Omental fat pad (tissue), 4 donors: ENCODE data around the gene LAD1. TPM values are rescaled to one million over a fixed set of nuclear protein-coding genes. Genes with fewer than 3 reads are reported as not detected.

Experiments used
- ATAC-seq: fragments of 150-250 bp; one replicate; pipeline ENCODE4 v1.9.1; 2016; ENCODE audit warnings: mild to moderate bottlenecking, moderate library complexity; ENCODE audit not compliant: low FRiP score
- DNase-seq: peaks from one replicate; pipeline ENCODE4 v3.0.0-alpha.2; 2019; ENCODE audit warnings: low spot score
- CTCF ChIP-seq, 3 donors: fragments of 450-650 bp; IDR thresholded peaks; one replicate each; pipeline ENCODE4 v1.5.1; 2016 to 2017; ENCODE audit warnings: antibody characterized with exemption in 3 of 3, mild to moderate bottlenecking in 3 of 3, moderate library complexity in 2 of 3
- total RNA-seq, 4 donors: library from RNA; depleted of rRNA; stranded (reverse); fragments of >200 nt; gene quantifications; one replicate each; pipeline ENCODE4 v1.1.0, GENCODE V29; 2016

The LAD1 gene
- total RNA-seq, 4 donors from 2014 or later, result 0.19 to 0.48 (median 0.25) TPM; not detected in 1

- no peak for TF ChIP-seq CTCF (IDR thresholded peaks at IDR 0.05)
- DNase-seq (no peak), ATAC-seq (no peak)
These were observed 38.0 kb downstream of the LAD1 start for GRCh38 chr1:201360901-201361651.

- no peak for ATAC-seq
- no peak for TF ChIP-seq CTCF (IDR thresholded peaks at IDR 0.05)
- no peak for DNase-seq
These were observed 38.6 kb downstream of the LAD1 start for GRCh38 chr1:201360486-201360885.

DNA sequence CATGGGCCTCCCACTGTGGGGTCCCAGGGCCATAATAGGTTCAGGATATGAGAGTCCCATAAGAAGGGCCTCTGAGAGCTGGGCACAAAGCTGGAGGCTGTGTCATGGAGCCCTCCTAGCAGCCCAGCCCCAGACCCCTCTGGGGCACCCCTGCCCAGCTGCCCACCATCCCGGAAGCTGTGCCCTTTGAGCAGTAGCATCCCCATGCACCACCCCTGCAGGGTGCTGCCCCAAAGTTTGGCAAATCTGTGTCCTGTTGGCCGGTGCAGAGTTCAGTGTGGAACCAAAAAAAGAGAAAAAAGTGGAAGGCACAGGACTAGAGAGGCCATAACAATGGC lies 39.3 kb downstream of the LAD1 start:
- no peak for TF ChIP-seq CTCF (IDR thresholded peaks at IDR 0.05)
- no peak for DNase-seq
- ATAC-seq, result no peak

DNA sequence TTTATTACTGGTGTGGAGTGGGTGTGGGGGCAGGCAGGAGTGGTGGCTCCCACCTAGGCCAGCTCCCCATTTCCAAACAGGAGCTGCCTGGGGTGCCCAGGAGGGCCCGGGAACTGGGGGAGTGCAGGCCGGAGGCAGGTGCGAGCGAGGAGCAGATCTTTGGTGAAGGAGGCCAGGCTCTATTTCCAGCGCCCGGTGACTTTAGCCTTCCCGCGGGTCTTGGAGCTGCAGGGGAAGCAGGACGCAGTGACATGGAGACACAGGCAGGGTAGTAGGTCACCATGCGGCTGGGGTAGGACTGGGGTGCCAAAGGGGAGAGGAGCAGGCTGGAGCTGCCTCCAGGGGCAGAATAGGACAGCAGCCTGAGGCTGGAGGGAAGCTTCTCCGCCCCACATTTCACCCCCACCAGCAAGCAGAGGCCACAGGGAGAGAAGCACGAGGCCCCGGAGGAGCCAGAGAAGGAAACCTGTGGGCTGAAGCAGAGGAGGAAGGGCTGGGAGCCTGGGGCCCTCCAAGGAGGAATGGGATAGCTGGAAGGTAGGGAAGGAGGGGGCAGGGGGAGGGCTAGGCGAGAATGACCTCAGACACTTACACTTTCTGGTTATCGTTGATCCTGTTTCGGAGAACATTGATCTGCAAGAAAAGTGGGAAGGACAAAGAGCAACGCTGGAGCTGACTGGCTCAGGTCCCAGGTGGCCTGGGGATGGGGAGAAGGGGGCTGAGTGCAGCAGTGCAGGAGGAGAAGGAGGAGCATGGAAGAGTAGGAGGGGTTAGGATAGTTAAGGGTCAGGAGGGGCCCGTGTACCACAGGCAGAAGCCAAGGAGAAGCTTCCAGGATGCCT lies 39.9 kb downstream of the LAD1 start:
- ATAC-seq (no peak), DNase-seq (no peak)
- TF ChIP-seq CTCF (IDR thresholded peaks at IDR 0.05), result no peak

- DNase-seq (no peak), ATAC-seq (no peak)
- TF ChIP-seq CTCF (IDR thresholded peaks at IDR 0.05), result no peak
These were observed 40.5 kb downstream of the LAD1 start for GRCh38 chr1:201358596-201358995.

DNA sequence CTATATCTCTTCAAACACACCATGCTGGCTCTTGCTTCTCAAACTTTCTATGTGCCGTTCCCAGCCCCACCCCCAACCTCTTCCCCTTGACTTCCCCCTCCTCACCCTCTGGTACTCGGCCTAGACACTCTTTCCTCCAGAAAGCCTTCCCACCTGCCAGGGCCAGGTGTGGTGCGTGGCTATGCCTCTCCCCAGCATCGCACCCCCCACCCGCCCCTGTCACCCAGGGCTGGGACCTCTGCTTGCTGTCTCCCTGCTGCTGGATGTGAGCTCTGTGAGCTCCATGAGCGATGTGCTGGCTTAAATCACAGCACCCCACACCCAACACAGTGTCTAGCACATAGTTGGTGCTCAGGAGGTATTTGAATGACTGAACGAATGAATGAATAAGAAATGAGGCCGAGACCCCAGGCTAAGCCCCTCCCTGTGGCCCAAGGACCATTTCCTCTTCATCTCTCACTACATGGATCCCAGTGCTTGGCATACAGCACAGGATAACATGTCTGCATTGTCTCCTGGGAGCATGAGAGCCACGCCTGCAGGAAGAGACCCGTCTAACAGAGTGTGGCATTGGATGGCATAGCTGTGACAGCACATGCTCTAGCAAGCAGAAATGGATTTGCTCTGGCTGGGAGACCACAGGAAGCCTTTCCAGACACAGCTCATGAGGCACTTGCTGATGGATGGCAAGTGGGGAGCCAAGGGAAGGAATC lies 41.3 kb downstream of the LAD1 start:
- no peak for DNase-seq
- no peak for ATAC-seq
- TF ChIP-seq CTCF (IDR thresholded peaks at IDR 0.05), result no peak
